HepG2 (cell line): ENCODE measurements around the gene TCF7L2. TPM values are rescaled to one million over a fixed set of nuclear protein-coding genes. Genes with fewer than 3 reads are reported as not detected.

Experiments used
- ARNTL ChIP-seq: sonication (generic); formaldehyde crosslinking; IDR thresholded peaks from 2 replicates; pipeline ENCODE4 v1.4.0; 2020; ENCODE audit warnings: mild to moderate bottlenecking, missing genetic modification reagents
- CBX5 ChIP-seq: sonication (generic); formaldehyde crosslinking; IDR thresholded peaks from 2 replicates; pipeline ENCODE4 v1.4.0; 2020; ENCODE audit warnings: missing genetic modification reagents, borderline replicate concordance
- DMAP1 ChIP-seq: IDR thresholded peaks from 2 replicates; pipeline ENCODE4 v1.6.1; 2016
- FOSL1 ChIP-seq: sonication (generic); formaldehyde crosslinking; IDR thresholded peaks from 2 replicates; pipeline ENCODE4 v1.9.0; 2021; ENCODE audit warnings: missing genetic modification reagents, borderline replicate concordance
- HNRNPLL ChIP-seq: fragments of 200-400 bp; formaldehyde crosslinking; IDR thresholded peaks from 2 replicates; pipeline ENCODE4 v1.6.1; 2017; ENCODE audit warnings: mild to moderate bottlenecking, low read depth, low read length; ENCODE audit not compliant: poor library complexity, severe bottlenecking
- HOXA3 ChIP-seq: sonication (generic); formaldehyde crosslinking; IDR thresholded peaks from 2 replicates; pipeline ENCODE4 v1.5.0; 2020; ENCODE audit warnings: missing genetic modification reagents
- ISX ChIP-seq: sonication (generic); formaldehyde crosslinking; conservative IDR thresholded peaks from 2 replicates; pipeline ENCODE4 v1.5.0; 2020; ENCODE audit warnings: missing genetic modification reagents
- KMT2A ChIP-seq: sonication (generic); formaldehyde crosslinking; IDR thresholded peaks from 2 replicates; pipeline ENCODE4 v1.4.0; 2020; ENCODE audit warnings: missing genetic modification reagents
- RFX3 ChIP-seq: IDR thresholded peaks from 2 replicates; pipeline ENCODE4 v1.6.1; 2016; ENCODE audit warnings: missing biosample characterization, missing genetic modification reagents
- TSC22D2 ChIP-seq: sonication (generic); formaldehyde crosslinking; IDR thresholded peaks from 2 replicates; pipeline ENCODE4 v1.5.1; 2020; ENCODE audit warnings: missing genetic modification reagents, mild to moderate bottlenecking, borderline replicate concordance
- ZNF205 ChIP-seq: IDR thresholded peaks from 2 replicates; pipeline ENCODE4 v1.6.1; 2018; ENCODE audit warnings: missing biosample characterization, missing genetic modification reagents
- ZNF230 ChIP-seq: sonication (generic); formaldehyde crosslinking; IDR thresholded peaks from 2 replicates; pipeline ENCODE4 v1.4.0; 2020; ENCODE audit warnings: mild to moderate bottlenecking, missing genetic modification reagents
- ZNF496 ChIP-seq: sonication (generic); formaldehyde crosslinking; IDR thresholded peaks from 2 replicates; pipeline ENCODE4 v1.8.1; 2023; ENCODE audit warnings: mild to moderate bottlenecking, moderate library complexity, missing genetic modification reagents; ENCODE audit not compliant: insufficient replicate concordance
- ZNF546 ChIP-seq: sonication (generic); formaldehyde crosslinking; conservative IDR thresholded peaks from 2 replicates; pipeline ENCODE4 v1.8.1; 2023; ENCODE audit warnings: mild to moderate bottlenecking, missing genetic modification reagents
- ZNF558 ChIP-seq: sonication (generic); formaldehyde crosslinking; IDR thresholded peaks from 2 replicates; pipeline ENCODE4 v1.9.0; 2022; ENCODE audit warnings: mild to moderate bottlenecking, missing genetic modification reagents, borderline replicate concordance
- ZNF747 ChIP-seq: sonication (generic); formaldehyde crosslinking; IDR thresholded peaks from 2 replicates; pipeline ENCODE4 v1.8.1; 2023; ENCODE audit warnings: missing genetic modification reagents, mild to moderate bottlenecking, borderline replicate concordance
- ZSCAN9 ChIP-seq: IDR thresholded peaks from 2 replicates; pipeline ENCODE4 v1.6.1; 2016; ENCODE audit warnings: borderline replicate concordance
- polyA plus RNA-seq, 8 experiments: library from polyadenylated mRNA; depleted of rRNA in 3 of 8; stranded (reverse) in 7 of 8; unstranded in 1 of 8; fragments of >200 nt; fragmentation: Illumina TruSeq in 4 of 8; extraction: Trizol in 4 of 8; gene quantifications; 2 replicates each; pipeline versions ENCODE4 v1.2.1 to v1.2.3, GENCODE V29; 2011 to 2016; ENCODE audit warnings: low read depth in 4 of 8, missing spikeins in 1 of 8, mixed read lengths in 1 of 8; ENCODE audit not compliant: insufficient read depth in 1 of 8
- total RNA-seq, 5 experiments: library from RNA; depleted of rRNA; stranded (reverse); fragments of >200 nt; fragmentation: Illumina TruSeq; extraction: Trizol; gene quantifications; 2 replicates each; pipeline ENCODE4 v1.2.3, GENCODE V29; 2016; ENCODE audit warnings: low read depth in 1 of 5
- TF ChIP-seq, protein P1 (sequence below): IDR thresholded peaks from 2 replicates; pipeline ENCODE4 v1.6.1; 2018; ENCODE audit warnings: missing genetic modification reagents
- TF ChIP-seq, protein P2 (sequence below): sonication (generic); formaldehyde crosslinking; IDR thresholded peaks from 2 replicates; pipeline ENCODE4 v1.5.0; 2020; ENCODE audit warnings: missing genetic modification reagents
- TF ChIP-seq, protein P3 (sequence below): sonication (generic); formaldehyde crosslinking; IDR thresholded peaks from 2 replicates; pipeline ENCODE4 v1.5.1; 2020; ENCODE audit warnings: mild to moderate bottlenecking, missing genetic modification reagents, borderline replicate concordance
- TF ChIP-seq, protein P4 (sequence below): sonication (generic); formaldehyde crosslinking; IDR thresholded peaks from 2 replicates; pipeline ENCODE4 v1.4.0; 2020; ENCODE audit warnings: mild to moderate bottlenecking, missing genetic modification reagents

Gene TCF7L2
- total and polyA plus RNA-seq, 2 of the 13 experiments (the other 11 are each of a cell fraction or from before 2014, with no cell fraction given), result 3.9 to 13.7 TPM

DNA sequence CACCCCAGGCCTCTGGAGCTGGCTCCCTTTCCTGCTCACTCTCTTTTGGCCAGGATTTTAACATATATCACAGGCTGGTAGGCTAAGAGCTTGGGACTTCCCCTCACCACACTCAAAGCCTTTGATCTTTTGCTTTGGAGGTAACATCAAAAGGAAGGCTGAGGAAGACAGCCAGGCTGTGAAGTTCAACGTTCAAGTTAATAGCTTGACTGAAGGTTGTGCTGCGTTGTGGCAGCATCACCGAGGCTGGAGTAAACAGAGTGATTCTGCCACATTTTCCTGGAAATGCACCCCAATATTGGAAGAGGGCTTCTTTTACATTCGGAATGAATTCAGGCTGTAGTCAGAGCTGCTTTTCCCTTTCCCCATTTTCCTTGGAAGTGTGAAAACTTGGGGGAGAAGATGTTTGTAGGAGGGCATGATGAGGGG, 57.3 kb downstream of the TCF7L2 start (continued):
- TF ChIP-seq HNRNPLL (no peak), RFX3 (CRISPR knock-in tag) (no peak), ZNF747 (no peak), TSC22D2 (CRISPR knock-in tag) (no peak), ZNF546 (CRISPR knock-in tag) (no peak), HOXA3 (CRISPR knock-in tag) (peak; percentile 42; the same call in 1 of the 2 replicates), ZSCAN9 (peak; percentile 77; the same call in 1 of the 2 replicates), ZNF496 (CRISPR knock-in tag) (no peak), CBX5 (CRISPR knock-in tag) (peak; percentile 64; the same call in 1 of the 2 replicates), ARNTL (CRISPR knock-in tag) (peak; percentile 70), FOSL1 (CRISPR knock-in tag) (no peak), ZNF205 (CRISPR knock-in tag) (no peak; the same call in 1 of the 2 replicates), ZNF558 (CRISPR knock-in tag) (no peak), ZNF230 (CRISPR knock-in tag) (peak; percentile 34; the same call in 1 of the 2 replicates), KMT2A (CRISPR knock-in tag) (no peak; the same call in 1 of the 2 replicates), ISX (no peak), DMAP1 (CRISPR knock-in tag) (no peak)
- TF ChIP-seq, protein P1, sequence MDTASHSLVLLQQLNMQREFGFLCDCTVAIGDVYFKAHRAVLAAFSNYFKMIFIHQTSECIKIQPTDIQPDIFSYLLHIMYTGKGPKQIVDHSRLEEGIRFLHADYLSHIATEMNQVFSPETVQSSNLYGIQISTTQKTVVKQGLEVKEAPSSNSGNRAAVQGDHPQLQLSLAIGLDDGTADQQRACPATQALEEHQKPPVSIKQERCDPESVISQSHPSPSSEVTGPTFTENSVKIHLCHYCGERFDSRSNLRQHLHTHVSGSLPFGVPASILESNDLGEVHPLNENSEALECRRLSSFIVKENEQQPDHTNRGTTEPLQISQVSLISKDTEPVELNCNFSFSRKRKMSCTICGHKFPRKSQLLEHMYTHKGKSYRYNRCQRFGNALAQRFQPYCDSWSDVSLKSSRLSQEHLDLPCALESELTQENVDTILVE, result peak; percentile 74; the same call in 1 of the 2 replicates
- TF ChIP-seq, protein P2, sequence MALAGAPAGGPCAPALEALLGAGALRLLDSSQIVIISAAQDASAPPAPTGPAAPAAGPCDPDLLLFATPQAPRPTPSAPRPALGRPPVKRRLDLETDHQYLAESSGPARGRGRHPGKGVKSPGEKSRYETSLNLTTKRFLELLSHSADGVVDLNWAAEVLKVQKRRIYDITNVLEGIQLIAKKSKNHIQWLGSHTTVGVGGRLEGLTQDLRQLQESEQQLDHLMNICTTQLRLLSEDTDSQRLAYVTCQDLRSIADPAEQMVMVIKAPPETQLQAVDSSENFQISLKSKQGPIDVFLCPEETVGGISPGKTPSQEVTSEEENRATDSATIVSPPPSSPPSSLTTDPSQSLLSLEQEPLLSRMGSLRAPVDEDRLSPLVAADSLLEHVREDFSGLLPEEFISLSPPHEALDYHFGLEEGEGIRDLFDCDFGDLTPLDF (CRISPR knock-in tag), result no peak
- TF ChIP-seq, protein P3, sequence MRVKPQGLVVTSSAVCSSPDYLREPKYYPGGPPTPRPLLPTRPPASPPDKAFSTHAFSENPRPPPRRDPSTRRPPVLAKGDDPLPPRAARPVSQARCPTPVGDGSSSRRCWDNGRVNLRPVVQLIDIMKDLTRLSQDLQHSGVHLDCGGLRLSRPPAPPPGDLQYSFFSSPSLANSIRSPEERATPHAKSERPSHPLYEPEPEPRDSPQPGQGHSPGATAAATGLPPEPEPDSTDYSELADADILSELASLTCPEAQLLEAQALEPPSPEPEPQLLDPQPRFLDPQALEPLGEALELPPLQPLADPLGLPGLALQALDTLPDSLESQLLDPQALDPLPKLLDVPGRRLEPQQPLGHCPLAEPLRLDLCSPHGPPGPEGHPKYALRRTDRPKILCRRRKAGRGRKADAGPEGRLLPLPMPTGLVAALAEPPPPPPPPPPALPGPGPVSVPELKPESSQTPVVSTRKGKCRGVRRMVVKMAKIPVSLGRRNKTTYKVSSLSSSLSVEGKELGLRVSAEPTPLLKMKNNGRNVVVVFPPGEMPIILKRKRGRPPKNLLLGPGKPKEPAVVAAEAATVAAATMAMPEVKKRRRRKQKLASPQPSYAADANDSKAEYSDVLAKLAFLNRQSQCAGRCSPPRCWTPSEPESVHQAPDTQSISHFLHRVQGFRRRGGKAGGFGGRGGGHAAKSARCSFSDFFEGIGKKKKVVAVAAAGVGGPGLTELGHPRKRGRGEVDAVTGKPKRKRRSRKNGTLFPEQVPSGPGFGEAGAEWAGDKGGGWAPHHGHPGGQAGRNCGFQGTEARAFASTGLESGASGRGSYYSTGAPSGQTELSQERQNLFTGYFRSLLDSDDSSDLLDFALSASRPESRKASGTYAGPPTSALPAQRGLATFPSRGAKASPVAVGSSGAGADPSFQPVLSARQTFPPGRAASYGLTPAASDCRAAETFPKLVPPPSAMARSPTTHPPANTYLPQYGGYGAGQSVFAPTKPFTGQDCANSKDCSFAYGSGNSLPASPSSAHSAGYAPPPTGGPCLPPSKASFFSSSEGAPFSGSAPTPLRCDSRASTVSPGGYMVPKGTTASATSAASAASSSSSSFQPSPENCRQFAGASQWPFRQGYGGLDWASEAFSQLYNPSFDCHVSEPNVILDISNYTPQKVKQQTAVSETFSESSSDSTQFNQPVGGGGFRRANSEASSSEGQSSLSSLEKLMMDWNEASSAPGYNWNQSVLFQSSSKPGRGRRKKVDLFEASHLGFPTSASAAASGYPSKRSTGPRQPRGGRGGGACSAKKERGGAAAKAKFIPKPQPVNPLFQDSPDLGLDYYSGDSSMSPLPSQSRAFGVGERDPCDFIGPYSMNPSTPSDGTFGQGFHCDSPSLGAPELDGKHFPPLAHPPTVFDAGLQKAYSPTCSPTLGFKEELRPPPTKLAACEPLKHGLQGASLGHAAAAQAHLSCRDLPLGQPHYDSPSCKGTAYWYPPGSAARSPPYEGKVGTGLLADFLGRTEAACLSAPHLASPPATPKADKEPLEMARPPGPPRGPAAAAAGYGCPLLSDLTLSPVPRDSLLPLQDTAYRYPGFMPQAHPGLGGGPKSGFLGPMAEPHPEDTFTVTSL (CRISPR knock-in tag), result peak; percentile 94
- TF ChIP-seq, protein P4, sequence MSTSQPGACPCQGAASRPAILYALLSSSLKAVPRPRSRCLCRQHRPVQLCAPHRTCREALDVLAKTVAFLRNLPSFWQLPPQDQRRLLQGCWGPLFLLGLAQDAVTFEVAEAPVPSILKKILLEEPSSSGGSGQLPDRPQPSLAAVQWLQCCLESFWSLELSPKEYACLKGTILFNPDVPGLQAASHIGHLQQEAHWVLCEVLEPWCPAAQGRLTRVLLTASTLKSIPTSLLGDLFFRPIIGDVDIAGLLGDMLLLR (CRISPR knock-in tag), result no peak
